ENCODE measurements around the gene SLC35B2. TPM values are rescaled to one million over a fixed set of nuclear protein-coding genes. Genes with fewer than 3 reads are reported as not detected.

Gene SLC35B2
- total and polyA plus RNA-seq, 2 experiments from 2014 or later: 14.0 to 30.9 TPM

DNA sequence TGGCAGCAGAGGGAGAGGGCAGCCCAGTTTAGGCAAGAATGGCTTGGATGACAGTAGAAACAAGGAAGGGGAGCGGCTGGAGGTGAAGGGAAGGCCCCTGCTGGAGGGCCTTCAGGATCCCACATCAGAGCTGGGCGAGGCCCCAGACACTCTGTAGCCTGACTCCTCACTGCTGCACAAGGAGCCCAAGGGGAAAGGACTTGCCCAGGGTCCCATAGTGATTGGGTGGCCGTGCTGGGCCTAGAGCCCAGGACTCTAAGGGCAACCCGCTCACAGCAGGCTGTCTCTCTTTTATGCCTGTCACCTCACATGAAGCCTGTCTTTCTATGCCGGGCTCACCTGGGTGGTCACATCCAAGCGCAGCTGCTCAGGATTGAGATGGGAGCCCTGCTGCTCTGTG, 46.5 kb upstream of the SLC35B2 start:
- Histone ChIP-seq H3K4me1 (ENCODE audit: insufficient read depth) (no peaks in the 10 kb centered on the region), H3K36me3 (ENCODE audit: insufficient read depth) (peaks cover 11% of the 10 kb centered on the region; the same call in 1 of the 2 replicates), H3K27ac (ENCODE audit: low read depth) (no peak overlapping the region), H3F3A (replicated peaks; ENCODE audit: low read depth) (peaks cover 5% of the 10 kb centered on the region; the same call in 1 of the 2 replicates), H3K4me3 (no peak overlapping the region), H3K79me2 (replicated peaks; ENCODE audit: insufficient read depth) (no peaks in the 10 kb centered on the region), H4K20me1 (replicated peaks; ENCODE audit: insufficient read depth) (no peaks in the 10 kb centered on the region), H2AFZ (no peak overlapping the region), H3K9me2 (ENCODE audit: insufficient read depth) (no peaks in the 10 kb centered on the region), H3K4me2 (no peak overlapping the region), H3K27me3 (ENCODE audit: insufficient read depth) (0 out of 2 replicates have a peak, but pooled peaks cover 1% of the 10 kb centered on the region)
- DNase-seq (ENCODE audit: low spot score): no peak
- no peak overlapping the region; the same call in 1 of the 2 replicates for H3K27ac Mint-ChIP-seq
- H3K27me3 Mint-ChIP-seq (ENCODE audit: insufficient read depth, low read depth, poor library complexity): peaks cover 10% of the 10 kb centered on the region
- H3K36me3 Mint-ChIP-seq (ENCODE audit: low read depth): peaks cover 80% of the 10 kb centered on the region
- no peak for TF ChIP-seq STAT1 (IDR thresholded peaks at IDR 0.05; ENCODE audit: unreplicated experiment)
- no peak for TF ChIP-seq NANOG (IDR thresholded peaks at IDR 0.05; ENCODE audit: borderline replicate concordance)
- TF ChIP-seq EZH2 (IDR thresholded peaks at IDR 0.05; ENCODE audit: low read depth, unreplicated experiment): no peak
- no peak for TF ChIP-seq ZNF114 (CRISPR knock-in tag; IDR thresholded peaks at IDR 0.05)
- TF ChIP-seq, protein P1, sequence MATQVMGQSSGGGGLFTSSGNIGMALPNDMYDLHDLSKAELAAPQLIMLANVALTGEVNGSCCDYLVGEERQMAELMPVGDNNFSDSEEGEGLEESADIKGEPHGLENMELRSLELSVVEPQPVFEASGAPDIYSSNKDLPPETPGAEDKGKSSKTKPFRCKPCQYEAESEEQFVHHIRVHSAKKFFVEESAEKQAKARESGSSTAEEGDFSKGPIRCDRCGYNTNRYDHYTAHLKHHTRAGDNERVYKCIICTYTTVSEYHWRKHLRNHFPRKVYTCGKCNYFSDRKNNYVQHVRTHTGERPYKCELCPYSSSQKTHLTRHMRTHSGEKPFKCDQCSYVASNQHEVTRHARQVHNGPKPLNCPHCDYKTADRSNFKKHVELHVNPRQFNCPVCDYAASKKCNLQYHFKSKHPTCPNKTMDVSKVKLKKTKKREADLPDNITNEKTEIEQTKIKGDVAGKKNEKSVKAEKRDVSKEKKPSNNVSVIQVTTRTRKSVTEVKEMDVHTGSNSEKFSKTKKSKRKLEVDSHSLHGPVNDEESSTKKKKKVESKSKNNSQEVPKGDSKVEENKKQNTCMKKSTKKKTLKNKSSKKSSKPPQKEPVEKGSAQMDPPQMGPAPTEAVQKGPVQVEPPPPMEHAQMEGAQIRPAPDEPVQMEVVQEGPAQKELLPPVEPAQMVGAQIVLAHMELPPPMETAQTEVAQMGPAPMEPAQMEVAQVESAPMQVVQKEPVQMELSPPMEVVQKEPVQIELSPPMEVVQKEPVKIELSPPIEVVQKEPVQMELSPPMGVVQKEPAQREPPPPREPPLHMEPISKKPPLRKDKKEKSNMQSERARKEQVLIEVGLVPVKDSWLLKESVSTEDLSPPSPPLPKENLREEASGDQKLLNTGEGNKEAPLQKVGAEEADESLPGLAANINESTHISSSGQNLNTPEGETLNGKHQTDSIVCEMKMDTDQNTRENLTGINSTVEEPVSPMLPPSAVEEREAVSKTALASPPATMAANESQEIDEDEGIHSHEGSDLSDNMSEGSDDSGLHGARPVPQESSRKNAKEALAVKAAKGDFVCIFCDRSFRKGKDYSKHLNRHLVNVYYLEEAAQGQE (IDR thresholded peaks at IDR 0.05; ENCODE audit: unreplicated experiment): no peak
- no peaks in the 10 kb centered on the region for H3K9me3 Mint-ChIP-seq
- H3K4me3 Mint-ChIP-seq: no peak overlapping the region
- H3K4me1 Mint-ChIP-seq: peaks cover 2% of the 10 kb centered on the region; the same call in 1 of the 3 replicates
- ATAC-seq: no peak

DNA sequence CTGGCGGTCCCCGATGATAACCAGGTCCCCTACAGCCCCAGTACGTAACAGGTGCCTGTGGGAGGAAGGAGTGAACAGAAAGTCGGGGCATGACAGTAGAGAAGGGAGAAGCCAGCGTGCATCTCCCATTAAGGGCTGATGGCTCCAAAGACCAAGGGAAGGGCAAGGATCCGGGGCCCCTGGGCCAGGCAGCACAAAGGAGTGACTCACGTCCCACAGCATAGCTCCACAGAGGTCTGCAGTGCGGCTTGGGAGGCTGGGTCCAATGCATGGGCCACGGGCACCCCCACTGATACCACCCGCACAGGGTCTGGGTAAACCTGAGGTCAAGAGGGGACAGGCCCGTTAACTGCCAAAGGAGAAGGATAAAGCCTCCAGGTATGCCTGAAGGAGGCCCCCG, 45.5 kb upstream of the SLC35B2 start:
- peaks cover 7% of the 10 kb centered on the region; the same call in 1 of the 2 replicates for H3K36me3 ChIP-seq (ENCODE audit: insufficient read depth)
- H3K27ac Mint-ChIP-seq: no peak overlapping the region
- no peak for ATAC-seq
- TF ChIP-seq, protein P2, sequence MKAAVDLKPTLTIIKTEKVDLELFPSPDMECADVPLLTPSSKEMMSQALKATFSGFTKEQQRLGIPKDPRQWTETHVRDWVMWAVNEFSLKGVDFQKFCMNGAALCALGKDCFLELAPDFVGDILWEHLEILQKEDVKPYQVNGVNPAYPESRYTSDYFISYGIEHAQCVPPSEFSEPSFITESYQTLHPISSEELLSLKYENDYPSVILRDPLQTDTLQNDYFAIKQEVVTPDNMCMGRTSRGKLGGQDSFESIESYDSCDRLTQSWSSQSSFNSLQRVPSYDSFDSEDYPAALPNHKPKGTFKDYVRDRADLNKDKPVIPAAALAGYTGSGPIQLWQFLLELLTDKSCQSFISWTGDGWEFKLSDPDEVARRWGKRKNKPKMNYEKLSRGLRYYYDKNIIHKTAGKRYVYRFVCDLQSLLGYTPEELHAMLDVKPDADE (IDR thresholded peaks at IDR 0.05): no peak
- TF ChIP-seq, protein P3, sequence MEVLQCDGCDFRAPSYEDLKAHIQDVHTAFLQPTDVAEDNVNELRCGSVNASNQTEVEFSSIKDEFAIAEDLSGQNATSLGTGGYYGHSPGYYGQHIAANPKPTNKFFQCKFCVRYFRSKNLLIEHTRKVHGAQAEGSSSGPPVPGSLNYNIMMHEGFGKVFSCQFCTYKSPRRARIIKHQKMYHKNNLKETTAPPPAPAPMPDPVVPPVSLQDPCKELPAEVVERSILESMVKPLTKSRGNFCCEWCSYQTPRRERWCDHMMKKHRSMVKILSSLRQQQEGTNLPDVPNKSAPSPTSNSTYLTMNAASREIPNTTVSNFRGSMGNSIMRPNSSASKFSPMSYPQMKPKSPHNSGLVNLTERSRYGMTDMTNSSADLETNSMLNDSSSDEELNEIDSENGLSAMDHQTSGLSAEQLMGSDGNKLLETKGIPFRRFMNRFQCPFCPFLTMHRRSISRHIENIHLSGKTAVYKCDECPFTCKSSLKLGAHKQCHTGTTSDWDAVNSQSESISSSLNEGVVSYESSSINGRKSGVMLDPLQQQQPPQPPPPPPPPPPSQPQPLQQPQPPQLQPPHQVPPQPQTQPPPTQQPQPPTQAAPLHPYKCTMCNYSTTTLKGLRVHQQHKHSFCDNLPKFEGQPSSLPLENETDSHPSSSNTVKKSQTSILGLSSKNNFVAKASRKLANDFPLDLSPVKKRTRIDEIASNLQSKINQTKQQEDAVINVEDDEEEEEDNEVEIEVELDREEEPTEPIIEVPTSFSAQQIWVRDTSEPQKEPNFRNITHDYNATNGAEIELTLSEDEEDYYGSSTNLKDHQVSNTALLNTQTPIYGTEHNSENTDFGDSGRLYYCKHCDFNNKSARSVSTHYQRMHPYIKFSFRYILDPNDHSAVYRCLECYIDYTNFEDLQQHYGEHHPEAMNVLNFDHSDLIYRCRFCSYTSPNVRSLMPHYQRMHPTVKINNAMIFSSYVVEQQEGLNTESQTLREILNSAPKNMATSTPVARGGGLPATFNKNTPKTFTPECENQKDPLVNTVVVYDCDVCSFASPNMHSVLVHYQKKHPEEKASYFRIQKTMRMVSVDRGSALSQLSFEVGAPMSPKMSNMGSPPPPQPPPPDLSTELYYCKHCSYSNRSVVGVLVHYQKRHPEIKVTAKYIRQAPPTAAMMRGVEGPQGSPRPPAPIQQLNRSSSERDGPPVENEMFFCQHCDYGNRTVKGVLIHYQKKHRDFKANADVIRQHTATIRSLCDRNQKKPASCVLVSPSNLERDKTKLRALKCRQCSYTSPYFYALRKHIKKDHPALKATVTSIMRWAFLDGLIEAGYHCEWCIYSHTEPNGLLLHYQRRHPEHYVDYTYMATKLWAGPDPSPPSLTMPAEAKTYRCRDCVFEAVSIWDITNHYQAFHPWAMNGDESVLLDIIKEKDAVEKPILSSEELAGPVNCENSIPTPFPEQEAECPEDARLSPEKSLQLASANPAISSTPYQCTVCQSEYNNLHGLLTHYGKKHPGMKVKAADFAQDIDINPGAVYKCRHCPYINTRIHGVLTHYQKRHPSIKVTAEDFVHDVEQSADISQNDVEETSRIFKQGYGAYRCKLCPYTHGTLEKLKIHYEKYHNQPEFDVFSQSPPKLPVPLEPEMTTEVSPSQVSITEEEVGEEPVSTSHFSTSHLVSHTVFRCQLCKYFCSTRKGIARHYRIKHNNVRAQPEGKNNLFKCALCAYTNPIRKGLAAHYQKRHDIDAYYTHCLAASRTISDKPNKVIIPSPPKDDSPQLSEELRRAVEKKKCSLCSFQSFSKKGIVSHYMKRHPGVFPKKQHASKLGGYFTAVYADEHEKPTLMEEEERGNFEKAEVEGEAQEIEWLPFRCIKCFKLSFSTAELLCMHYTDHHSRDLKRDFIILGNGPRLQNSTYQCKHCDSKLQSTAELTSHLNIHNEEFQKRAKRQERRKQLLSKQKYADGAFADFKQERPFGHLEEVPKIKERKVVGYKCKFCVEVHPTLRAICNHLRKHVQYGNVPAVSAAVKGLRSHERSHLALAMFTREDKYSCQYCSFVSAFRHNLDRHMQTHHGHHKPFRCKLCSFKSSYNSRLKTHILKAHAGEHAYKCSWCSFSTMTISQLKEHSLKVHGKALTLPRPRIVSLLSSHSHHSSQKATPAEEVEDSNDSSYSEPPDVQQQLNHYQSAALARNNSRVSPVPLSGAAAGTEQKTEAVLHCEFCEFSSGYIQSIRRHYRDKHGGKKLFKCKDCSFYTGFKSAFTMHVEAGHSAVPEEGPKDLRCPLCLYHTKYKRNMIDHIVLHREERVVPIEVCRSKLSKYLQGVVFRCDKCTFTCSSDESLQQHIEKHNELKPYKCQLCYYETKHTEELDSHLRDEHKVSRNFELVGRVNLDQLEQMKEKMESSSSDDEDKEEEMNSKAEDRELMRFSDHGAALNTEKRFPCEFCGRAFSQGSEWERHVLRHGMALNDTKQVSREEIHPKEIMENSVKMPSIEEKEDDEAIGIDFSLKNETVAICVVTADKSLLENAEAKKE (CRISPR knock-in tag; IDR thresholded peaks at IDR 0.05): no peak
- no peak for TF ChIP-seq POLR2AphosphoS5 (IDR thresholded peaks at IDR 0.05; ENCODE audit: low read depth)
- TF ChIP-seq ZNF114 (CRISPR knock-in tag; IDR thresholded peaks at IDR 0.05): no peak
- TF ChIP-seq EZH2 (IDR thresholded peaks at IDR 0.05; ENCODE audit: low read depth, unreplicated experiment): no peak
- TF ChIP-seq JUNB (IDR thresholded peaks at IDR 0.05; ENCODE audit: unreplicated experiment): no peak
- TF ChIP-seq EZH2phosphoT487 (IDR thresholded peaks at IDR 0.05; ENCODE audit: unreplicated experiment): no peak

More for the DNA sequence above, 45.5 kb upstream of the SLC35B2 start:
- DNase-seq (ENCODE audit: low spot score): no peak
- Histone ChIP-seq H4K20me1 (replicated peaks; ENCODE audit: insufficient read depth) (0 out of 2 replicates have a peak, but pooled peaks cover 3% of the 10 kb centered on the region), H3K9me2 (ENCODE audit: insufficient read depth) (no peaks in the 10 kb centered on the region), H3K4me3 (no peak overlapping the region), H3K4me2 (no peak overlapping the region), H3K27me3 (ENCODE audit: insufficient read depth) (peaks cover 9% of the 10 kb centered on the region; the same call in 1 of the 2 replicates), H3K4me1 (ENCODE audit: insufficient read depth) (no peaks in the 10 kb centered on the region; the same call in 1 of the 2 replicates), H3K27ac (ENCODE audit: low read depth) (no peak overlapping the region), H3K79me2 (replicated peaks; ENCODE audit: insufficient read depth) (no peaks in the 10 kb centered on the region), H3F3A (replicated peaks; ENCODE audit: low read depth) (peaks cover 14% of the 10 kb centered on the region; the same call in 1 of the 2 replicates), H2AFZ (no peak overlapping the region)
- H3K4me1 Mint-ChIP-seq: peaks cover 6% of the 10 kb centered on the region; the same call in 1 of the 3 replicates
- H3K4me3 Mint-ChIP-seq: no peak overlapping the region
- H3K27me3 Mint-ChIP-seq (ENCODE audit: insufficient read depth, low read depth, poor library complexity): peaks cover 17% of the 10 kb centered on the region
- peaks cover 73% of the 10 kb centered on the region for H3K36me3 Mint-ChIP-seq (ENCODE audit: low read depth)
- no peaks in the 10 kb centered on the region for H3K9me3 Mint-ChIP-seq

Measured in GM23338 (cell line).